IPS-11a (cell line): ENCODE data around the gene LILRA5.
"Not testable (repeated sequence)": the region's sequence is repeated elsewhere in the genome, so short reads cannot be mapped to it uniquely, and the experiment has no call there.

Experiments used
- H3K4me3 ChIP-seq: one replicate; pipeline ENCODE4 v1.5.1; 2013; ENCODE audit warnings: low read depth, low read length, control low read depth

LILRA5 gene

DNA sequence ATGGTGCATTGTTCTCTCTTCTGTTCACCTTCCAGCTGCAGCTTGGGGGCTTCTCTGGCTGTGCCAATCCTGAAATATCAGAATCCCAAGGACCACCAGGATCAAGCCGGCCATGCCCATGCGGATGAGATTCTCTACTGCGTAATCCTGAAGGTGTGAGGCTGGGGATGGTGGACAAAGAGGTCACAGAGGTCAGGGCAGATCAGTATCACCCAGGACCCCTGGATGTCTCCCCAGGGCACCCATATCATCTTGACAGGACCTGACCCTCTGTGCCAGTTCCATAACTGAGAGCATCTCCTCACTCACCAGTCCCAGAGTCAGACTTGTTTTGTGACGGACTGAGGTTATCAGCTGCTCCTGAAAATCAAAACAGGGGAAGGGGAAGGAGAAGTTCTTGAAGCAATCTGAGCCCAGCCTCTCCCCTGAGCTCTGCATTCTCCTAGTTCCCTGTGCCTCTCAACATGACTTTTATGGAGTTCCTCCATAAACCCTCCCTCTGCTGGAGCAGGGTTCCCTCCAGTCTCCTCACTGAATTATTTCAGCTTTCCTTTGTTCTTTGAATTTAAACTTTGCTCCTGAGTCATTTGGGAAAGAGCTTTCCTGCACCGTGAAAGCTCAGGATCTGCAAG is 5.5 kb downstream of the LILRA5 start:
- no peak overlapping the region for H3K4me3 ChIP-seq

DNA sequence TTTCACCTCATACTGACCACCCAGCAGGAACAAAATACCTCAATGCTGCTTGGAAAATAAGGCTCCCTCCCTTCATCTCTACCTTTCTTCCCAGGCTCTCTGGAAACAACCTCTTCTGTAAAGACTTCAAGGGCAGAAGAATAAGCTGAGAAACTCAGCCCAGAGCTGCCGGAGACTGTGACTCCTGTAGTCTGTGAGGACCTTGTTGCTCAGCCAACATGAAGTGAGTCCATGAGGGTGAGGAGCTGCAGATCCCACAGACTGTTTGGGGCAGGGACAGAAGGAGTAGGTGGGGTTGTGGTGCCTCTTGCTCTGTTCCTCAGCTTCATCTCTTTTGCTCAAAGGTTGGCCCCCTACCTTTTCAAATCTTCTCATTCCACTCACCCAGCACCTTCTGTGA is 7.8 kb downstream of the LILRA5 start:
- H3K4me3 ChIP-seq = no peak overlapping the region

DNA sequence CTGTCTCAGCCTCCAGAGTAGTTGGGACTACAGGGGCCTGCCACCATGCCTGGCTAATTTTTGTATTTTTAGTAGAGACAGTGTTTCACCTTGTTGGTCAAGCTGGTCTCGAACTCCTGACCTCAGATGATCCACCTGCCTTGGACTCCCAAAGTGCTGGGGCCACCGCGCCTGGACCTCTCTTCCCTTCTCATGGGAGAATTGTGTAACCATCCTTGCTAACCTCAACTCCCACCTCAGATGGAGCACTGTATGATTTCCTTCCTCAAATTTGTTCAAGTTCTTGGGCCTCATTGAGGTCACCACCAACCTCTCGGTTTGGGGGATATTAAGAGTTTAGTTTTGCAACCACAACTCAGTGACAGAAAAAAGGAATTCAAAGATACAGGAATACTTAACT is 10.7 kb downstream of the LILRA5 start:
- H3K4me3 ChIP-seq = no peak overlapping the region

DNA sequence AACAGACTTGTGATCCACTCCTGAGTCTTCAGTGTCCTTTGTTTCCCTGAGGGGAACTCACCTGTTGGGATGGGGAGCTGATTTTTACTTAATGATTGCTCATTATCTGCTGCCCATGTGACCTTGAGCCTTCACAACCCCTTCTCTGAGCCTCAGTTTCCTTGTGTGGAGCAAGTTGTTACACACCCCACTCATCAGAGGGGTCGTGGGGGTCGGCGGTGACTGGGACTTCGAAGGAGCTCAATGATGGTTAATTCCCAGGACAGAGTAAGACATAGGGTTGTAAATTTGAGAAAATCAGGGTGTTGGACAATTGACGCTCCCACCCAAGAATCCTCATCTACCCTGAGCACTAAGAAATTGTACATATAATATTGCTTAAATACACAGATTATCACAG is 13.5 kb downstream of the LILRA5 start:
- H3K4me3 ChIP-seq = no peak overlapping the region

- no peak overlapping the region for H3K4me3 ChIP-seq
Observed at GRCh38 chr19:54299126-54299498, 13.9 kb downstream of the LILRA5 start.

- H3K4me3 ChIP-seq = no peak overlapping the region
Observed at GRCh38 chr19:54298357-54299125, 14.4 kb downstream of the LILRA5 start.

DNA sequence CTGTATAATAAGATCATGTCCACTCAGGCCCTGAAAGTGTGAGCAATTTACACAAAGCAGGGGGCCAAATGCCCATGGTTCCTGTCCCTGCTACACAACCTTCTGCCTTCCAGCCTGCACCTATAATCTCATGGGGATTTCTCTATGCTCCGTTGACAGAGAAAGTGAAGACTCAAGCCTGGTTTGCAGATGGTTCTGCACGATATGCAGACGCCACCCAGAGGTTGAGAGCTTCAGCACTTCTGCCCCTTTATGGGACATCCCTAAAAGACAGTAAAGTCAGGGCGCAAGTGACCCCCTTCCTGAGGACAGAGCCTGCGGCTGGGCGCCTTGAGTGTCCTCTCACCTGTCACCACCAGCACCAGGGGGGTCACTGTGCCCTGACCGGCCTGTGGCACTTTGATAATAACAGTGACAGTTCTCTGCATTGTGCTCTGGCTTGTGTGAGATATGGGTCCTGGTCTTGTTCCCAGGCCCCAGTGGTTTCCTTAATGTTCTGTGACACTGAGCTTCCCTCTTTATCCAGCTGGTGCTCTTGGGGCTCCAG is 15.1 kb downstream of the LILRA5 start:
- H3K4me3 ChIP-seq = no peak overlapping the region

DNA sequence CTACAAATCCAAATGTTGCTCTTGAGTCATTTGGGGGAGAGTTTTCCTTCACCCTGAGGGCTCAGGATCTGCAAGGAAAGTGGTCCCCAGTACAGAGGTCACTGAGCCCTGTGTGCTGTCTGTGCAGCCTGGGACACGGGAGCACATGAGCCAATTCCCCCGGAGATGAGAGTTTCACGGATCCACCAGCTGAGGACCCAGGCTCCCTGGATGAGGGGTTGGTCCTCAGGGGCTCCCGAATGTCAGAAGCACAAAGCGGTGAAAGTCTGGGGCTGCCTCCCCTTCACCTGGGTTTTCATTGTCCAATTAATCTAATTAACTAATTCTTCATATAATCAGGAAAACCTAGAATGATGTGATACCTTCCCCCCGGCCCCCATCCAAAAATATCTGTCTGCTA is 18.4 kb downstream of the LILRA5 start:
- H3K4me3 ChIP-seq = no peak overlapping the region

- H3K4me3 ChIP-seq = not testable (repeated sequence)
Observed at GRCh38 chr19:54289160-54289559, 23.8 kb downstream of the LILRA5 start.

- no peak overlapping the region for H3K4me3 ChIP-seq
Observed at GRCh38 chr19:54287456-54287855, 25.5 kb downstream of the LILRA5 start.

GRCh38 chr19:54286283-54286682 is 26.7 kb downstream of the LILRA5 start:
- not testable (repeated sequence) for H3K4me3 ChIP-seq

GRCh38 chr19:54285427-54286056 is 27.4 kb downstream of the LILRA5 start:
- not testable (repeated sequence) for H3K4me3 ChIP-seq

DNA sequence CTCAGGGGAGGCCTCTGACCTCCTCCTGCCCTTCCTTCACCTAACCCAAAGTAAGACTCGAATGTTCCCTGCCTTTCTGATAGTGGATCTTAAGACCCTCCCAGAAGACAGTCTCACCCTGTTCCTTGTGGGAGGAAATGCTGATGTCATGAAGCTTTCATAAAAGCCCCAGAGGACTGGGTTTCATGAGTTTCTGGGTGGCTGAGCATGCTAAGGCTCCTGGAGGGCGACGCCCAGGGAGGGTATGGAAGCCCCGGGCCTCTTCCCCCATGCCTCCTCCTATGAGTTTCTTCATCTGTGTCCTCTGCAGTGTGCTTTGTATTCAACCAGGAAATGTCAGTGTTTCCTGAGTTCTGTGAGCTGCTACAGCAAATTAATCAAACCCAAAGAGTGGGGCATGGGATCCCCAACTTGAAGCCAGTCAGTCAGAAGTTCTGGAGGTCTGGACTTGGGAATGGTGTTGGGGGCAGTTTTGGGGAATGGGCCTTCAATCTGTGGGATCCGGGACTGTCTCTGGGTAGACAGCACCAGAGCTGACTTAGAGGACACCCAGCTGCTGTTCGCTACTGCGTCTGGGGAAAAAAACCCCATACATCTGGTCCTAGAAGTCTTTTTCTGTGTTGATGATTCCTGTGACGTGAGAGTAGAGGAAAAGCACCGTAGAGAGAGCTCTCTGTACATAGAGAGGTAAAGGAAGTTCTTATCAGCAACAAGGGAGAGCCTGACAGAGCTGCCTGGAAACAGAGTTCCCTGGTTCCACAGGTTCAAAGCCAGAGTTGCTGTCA is 30.1 kb downstream of the LILRA5 start:
- no peak overlapping the region for H3K4me3 ChIP-seq

DNA sequence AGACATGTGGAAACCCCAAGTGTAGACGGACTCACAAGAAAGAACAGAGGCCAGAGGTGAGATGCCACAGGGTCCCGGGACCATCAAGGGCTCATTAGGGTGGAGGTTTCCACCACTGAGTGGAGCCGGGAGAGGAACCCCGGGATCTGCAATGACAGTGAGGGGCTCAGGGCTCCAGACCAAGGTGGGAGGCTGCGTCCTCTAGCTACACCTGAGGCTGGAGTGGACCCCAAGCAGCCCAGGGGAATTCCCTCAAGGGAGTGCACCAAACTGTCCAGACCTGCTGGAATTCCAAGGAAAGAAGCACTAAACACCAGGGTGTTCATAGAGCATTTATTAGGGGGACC is 31.3 kb downstream of the LILRA5 start:
- not testable (repeated sequence) for H3K4me3 ChIP-seq

GRCh38 chr19:54281007-54281728 is 31.8 kb downstream of the LILRA5 start, which contains the start of gene LILRB2:
Gene LILRB2, minus strand, starts transcription at chr19:54281110. Its CDS starts 614 bp downstream, at chr19:54280496.
- H3K4me3 ChIP-seq = no peak within 1 kb of the TSS

DNA sequence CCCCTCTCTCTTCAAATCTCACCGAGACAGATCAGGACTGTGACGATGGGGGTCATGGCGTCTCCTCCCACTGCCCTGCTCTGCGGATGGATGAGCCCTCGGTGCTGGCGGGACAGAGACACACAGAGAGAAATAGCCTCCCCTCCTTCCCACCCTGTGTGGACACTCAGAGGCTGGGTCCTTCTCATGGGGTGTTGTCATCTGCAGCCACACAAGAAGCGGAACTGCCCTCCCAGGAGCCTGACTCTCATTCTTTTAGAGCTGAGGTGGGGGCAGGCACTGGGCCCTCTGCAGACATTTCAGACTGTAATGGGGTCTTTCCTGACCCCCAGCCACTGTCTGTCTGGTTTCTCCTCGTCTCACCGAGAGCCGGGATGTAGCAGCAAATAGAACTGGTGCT is 32.5 kb downstream of the LILRA5 start:
- H3K4me3 ChIP-seq = not testable (repeated sequence)

GRCh38 chr19:54280025-54280424 is 32.9 kb downstream of the LILRA5 start:
- not testable (repeated sequence) for H3K4me3 ChIP-seq

- no peak overlapping the region for H3K4me3 ChIP-seq
Observed at GRCh38 chr19:54279406-54279962, 33.5 kb downstream of the LILRA5 start.

DNA sequence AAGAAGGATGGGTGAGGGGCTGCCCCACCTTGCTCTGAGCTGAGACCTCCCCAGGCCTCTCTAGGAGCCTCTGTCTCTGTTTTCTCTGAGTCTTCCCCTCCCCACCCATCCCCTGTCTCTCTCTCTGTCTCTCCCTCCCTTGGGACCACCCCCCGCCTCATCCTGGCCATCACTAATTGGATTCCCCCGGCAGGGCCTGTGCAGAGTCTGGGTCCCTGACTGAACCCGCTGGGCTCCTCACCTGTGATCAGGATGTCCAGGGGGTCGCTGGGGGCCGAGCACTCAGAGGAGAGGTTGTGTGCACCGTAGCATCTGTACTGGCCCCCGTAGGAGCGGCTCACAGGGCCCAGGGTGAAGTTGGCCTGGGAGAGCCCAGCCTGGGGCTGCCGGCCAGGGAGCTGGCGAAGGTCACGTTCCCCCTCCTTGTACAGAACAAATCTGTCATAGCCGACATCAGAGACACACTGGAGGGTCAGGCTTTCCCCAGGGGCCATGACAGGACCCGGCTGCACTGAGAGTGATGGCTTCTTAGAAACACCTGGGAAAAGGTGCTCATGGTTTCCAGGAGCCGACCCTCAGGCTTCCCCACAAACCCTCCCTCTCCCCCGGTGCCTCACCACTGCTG is 34.3 kb downstream of the LILRA5 start:
- H3K4me3 ChIP-seq = not testable (repeated sequence)

DNA sequence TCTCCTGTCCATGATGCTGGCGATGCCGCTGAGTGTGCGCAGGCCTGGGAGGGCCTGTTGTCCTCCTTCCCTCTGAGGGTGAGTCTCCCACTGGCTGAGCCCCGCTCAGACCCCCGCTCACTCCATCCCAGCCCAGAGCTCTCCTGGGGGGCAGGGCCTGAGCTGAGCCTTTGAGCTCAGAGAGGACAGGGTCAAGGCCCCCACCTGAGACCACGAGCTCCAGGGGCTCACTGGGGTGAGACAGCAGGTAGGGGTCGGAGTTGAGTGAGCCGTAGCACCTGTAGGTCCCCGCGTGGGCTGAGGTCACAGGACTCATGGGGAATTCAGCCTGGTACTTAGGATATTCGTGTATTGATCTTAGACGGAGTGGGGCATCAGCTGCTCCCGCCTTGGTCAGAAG is 34.9 kb downstream of the LILRA5 start:
- H3K4me3 ChIP-seq = not testable (repeated sequence)
